Measurements from ENCODE around the gene FBXO41. TPM values are rescaled to one million over a fixed set of nuclear protein-coding genes. Genes with fewer than 3 reads are reported as not detected.
A peak's percentile ranks its signal among the peaks of the same experiment; 100 is the strongest.

Gene FBXO41
- 8.5 TPM for total RNA-seq

- peak; percentile 18 for DNase-seq (ENCODE audit: low spot score)
Measured at GRCh38 chr2:73284296-73285158, at the start of gene FBXO41. Gene FBXO41 (minus strand): TSS chr2:73284478. CDS start chr2:73269630, 14,848 bp downstream.

GRCh38 chr2:73334045-73334444 is 49.8 kb upstream of the FBXO41 start:
- DNase-seq (ENCODE audit: low spot score): no peak

GRCh38 chr2:73333564-73333963 is 49.3 kb upstream of the FBXO41 start:
- DNase-seq (ENCODE audit: low spot score): no peak

- DNase-seq (ENCODE audit: low spot score): no peak
Measured at GRCh38 chr2:73324126-73324725, 39.9 kb upstream of the FBXO41 start.

- DNase-seq (ENCODE audit: low spot score): no peak
Measured at GRCh38 chr2:73323551-73323950, 39.3 kb upstream of the FBXO41 start.

GRCh38 chr2:73314441-73314840 is 30.2 kb upstream of the FBXO41 start:
- no peak for DNase-seq (ENCODE audit: low spot score)

- DNase-seq (ENCODE audit: low spot score): no peak
Measured at GRCh38 chr2:73307720-73308119, 23.4 kb upstream of the FBXO41 start.

GRCh38 chr2:73301636-73302035 is 17.4 kb upstream of the FBXO41 start:
- DNase-seq (ENCODE audit: low spot score): no peak

GRCh38 chr2:73300926-73301325 is 16.6 kb upstream of the FBXO41 start:
- DNase-seq (ENCODE audit: low spot score): no peak

GRCh38 chr2:73297586-73297985 is 13.3 kb upstream of the FBXO41 start:
- DNase-seq (ENCODE audit: low spot score): no peak

GRCh38 chr2:73297151-73297559 is 12.9 kb upstream of the FBXO41 start:
- DNase-seq (ENCODE audit: low spot score): no peak

GRCh38 chr2:73295751-73296400 is 11.6 kb upstream of the FBXO41 start:
- DNase-seq (ENCODE audit: low spot score): no peak

- DNase-seq (ENCODE audit: low spot score): no peak
Measured at GRCh38 chr2:73294239-73294638, 10.0 kb upstream of the FBXO41 start.

GRCh38 chr2:73293534-73294171 is 9.4 kb upstream of the FBXO41 start, which contains the start of gene EGR4:
Gene EGR4 (minus strand): TSS chr2:73293548. CDS start chr2:73293317, 231 bp downstream.
- peak; percentile 40 for DNase-seq (ENCODE audit: low spot score)

GRCh38 chr2:73292906-73293533 is 8.7 kb upstream of the FBXO41 start:
- no peak for DNase-seq (ENCODE audit: low spot score)

- DNase-seq (ENCODE audit: low spot score): no peak
Measured at GRCh38 chr2:73292316-73292905, 8.1 kb upstream of the FBXO41 start.

GRCh38 chr2:73291461-73292315 is 7.4 kb upstream of the FBXO41 start:
- DNase-seq (ENCODE audit: low spot score): no peak

- peak; percentile 60 for DNase-seq (ENCODE audit: low spot score)
Measured at GRCh38 chr2:73291093-73291460, 6.8 kb upstream of the FBXO41 start.

GRCh38 chr2:73290049-73290839 is 6.0 kb upstream of the FBXO41 start:
- peak; percentile 17 for DNase-seq (ENCODE audit: low spot score)

Data from mucosa of gallbladder (tissue), 1 donor.